HL-60/S4 (cell line): ENCODE results near the gene RBM38.

Source experiments
- in situ Hi-C: fragments of 300-500 bp; cut with MboI; formaldehyde crosslinking; loops from 2 replicates; pipeline ENCODE4 v1.14.3; 2022; ENCODE audit warnings: low sequenced_read_pairs

Gene RBM38

GRCh38 chr20:57400231-57400701 is 9.1 kb downstream of the RBM38 start:
- in situ Hi-C loops: no loop called here

DNA sequence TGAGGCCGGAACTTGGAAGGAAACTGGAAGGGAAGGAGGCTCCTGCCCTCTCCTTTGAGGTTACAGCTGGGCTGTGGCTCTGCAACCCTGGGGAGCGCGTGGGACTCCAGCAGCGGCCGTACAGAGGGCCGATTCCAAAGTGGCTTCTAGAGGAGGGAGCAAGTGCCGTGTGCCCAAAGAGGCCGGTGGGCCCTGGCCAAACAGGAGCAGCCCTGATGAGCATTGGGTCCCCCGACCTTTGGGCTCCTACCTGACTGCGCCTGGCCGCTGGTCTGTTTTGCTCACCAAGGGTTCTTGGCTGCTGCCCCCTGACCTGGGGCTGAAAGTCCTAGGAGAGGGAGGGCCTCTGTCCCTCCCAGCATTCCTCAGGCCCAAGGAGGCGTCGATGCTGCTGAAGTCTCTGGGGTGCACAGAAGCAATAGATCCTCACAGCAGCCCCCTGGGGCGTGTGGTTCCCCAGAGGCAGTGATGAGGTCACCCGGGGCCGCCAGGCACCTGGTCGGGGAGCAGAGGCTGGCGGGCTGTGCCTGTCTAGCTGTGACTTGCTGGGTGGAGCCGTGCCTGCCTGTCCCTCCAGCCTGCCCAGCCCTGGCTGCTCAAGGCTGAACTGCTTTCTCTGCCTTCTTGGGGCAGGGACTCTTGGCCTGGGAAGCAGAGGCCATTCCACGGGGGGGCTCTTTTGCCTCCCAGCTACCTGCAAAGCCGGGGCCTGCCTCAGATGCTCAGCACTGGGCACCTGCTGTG is 9.8 kb downstream of the RBM38 start:
- in situ Hi-C loops: no loop called here

DNA sequence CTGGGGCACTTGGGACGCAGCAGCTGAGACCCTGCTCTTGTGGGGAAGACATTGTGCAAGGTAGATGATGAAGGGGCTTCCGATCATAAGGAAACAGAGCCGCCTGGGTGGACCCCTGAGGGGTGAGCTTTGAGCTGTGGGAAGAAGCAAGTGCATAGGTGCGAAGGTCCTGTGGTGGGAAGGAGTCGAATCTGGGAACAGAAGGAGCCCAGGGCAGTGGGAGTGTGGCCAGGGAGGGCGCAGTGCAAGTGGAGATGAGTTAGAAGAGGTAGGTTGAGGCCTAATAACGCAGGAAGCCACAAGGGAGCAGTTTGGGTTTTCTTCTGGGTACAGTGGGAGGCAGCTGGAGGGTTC is 10.3 kb downstream of the RBM38 start:
- in situ Hi-C loops: no loop called here

- in situ Hi-C loops: no loop called here
Measured at GRCh38 chr20:57402206-57403125, 11.3 kb downstream of the RBM38 start.

- in situ Hi-C loops: no loop called here
Measured at GRCh38 chr20:57403216-57403615, 12.0 kb downstream of the RBM38 start.

DNA sequence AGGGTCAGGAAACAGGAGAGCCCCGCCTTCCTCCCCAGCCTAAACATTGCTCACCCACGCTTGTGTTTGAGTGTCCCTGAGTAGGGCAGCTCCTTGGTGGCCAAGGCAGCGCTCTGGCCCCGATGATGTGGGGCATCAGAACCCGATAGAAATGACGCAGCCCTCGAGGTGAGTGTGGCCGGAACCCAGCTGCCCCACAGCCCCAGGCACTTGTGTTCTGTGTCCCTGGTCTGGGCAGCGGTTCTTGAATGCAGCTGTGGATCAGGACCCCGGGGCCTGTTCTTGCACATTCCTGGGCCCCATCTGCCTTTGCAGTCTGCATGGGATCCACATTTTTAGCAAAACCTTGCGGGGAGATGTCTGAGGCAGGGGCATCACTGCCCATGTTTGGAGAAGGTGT is 12.8 kb downstream of the RBM38 start:
- in situ Hi-C loops: no loop called here

- in situ Hi-C loops: no loop called here
Measured at GRCh38 chr20:57404419-57405072, 13.3 kb downstream of the RBM38 start.

DNA sequence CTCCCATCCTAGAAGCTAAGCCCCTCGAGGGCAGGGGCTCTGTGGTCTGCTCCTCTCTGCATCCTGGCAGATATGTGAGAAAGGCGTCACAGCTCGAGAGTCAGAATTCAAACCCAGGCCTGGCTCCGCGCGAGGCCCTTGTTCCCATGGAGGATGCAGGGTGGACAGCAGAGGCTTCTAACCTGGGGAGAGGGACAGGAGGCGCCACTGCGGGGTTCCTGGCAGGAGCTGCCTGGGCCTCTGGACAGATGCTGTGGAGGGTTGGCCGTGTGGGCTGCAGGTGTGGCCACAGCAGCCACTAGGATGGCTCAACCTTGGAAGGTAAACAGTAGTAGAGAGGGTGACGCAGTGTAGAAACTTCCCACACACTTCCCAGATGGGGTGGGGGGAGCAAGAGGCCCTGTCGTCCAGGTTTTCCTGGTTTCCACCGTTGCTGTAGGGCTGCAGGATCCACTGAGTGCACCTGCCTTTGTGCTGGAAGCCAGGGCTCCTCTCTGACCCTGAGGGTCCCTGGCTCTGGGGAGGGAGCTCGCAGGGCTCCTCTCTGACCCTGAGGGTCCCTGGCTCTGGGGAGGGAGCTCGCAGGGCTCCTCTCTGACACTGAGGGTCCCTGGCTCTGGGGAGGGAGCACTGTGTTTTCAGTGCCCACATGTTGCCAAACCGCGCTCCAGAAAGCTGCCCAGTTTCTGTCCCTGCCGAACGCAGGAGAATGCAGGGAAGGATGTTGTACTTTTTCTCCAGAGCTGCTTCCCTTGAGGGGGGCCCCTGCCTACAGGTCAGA is 14.2 kb downstream of the RBM38 start:
- in situ Hi-C loops: no loop called here

DNA sequence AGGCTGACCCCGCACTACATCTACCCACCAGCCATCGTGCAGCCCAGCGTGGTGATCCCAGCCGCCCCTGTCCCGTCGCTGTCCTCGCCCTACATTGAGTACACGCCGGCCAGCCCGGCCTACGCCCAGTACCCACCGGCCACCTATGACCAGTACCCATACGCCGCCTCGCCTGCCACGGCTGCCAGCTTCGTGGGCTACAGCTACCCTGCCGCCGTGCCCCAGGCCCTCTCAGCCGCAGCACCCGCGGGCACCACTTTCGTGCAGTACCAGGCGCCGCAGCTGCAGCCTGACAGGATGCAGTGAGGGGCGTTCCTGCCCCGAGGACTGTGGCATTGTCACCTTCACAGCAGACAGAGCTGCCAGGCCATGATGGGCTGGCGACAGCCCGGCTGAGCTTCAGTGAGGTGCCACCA is 16.4 kb downstream of the RBM38 start:
- in situ Hi-C loops: no loop called here

DNA sequence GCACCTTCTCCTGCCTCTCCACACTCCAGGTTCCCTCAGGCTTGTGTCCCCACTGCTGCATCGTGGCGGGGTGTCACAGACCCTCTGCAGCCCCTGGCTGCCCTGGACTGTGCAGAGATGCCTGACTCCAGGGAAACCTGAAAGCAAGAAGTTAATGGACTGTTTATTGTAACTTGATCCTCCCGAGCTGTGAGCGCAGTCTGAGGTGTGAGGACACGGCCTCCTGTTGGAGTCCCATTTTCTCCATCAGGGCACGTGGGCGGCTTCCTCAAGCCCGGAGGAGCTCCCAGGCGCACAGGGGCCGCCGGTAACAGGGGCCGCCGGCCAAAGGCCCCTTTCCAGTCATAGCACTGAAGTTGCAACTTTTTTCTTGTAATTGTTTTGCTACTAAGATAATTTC is 16.9 kb downstream of the RBM38 start:
- in situ Hi-C loops: no loop called here

DNA sequence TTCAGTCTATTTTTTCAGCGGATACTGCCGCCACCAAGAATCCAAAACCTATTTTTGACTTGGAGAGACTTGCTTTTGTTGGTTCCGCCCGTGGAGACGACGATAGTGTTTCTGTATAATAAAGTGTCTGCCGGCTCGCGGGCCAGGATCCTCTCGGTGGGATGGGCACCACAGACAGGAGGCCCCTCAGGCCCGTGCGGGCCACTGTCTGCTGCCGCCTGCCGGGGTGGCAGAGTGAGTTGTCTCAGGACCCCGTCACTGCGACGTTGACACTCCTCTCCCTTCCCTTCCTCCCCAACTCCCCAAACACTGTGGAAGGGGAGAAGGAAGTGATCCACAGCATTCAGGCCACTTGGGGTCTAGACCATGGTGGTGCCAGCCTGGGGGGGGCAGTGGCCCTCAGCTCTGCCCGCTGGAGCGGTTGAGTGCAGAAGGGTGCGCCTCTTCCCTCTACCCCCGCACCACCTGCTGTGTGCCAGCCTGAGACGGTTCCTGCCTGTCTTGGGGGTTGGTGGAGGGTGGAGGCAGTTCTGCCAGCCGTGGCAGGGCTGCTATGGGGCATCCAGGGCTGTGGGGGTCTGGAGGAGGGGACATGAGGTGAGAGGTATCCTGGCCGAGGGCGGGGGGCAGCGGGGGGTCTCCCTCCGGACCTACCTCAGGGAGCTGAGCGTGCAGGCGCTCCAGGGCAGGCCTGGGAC is 17.5 kb downstream of the RBM38 start:
- in situ Hi-C loops: no loop called here

DNA sequence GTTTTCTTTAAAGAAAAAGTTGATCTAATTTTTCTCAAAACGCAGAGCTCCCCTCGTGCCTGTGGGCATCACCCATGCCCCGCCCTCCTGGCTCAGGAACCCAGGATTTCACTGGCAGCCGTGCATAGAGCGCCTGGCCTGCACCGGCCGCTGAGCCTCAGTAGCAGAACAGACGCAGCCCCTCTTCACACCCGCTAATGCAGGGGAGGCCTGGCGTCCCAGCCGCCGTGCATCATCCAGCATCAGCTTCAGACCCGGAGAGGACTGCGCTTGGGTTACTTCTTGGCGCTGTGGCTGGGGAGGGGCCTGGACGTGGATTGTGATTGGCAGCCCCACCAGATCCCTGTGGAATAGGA is 18.1 kb downstream of the RBM38 start:
- in situ Hi-C loops: no loop called here

GRCh38 chr20:57409672-57410397 is 18.6 kb downstream of the RBM38 start:
- in situ Hi-C loops: no loop called here

- in situ Hi-C loops: no loop called here
Measured at GRCh38 chr20:57410398-57410920, 19.3 kb downstream of the RBM38 start.

DNA sequence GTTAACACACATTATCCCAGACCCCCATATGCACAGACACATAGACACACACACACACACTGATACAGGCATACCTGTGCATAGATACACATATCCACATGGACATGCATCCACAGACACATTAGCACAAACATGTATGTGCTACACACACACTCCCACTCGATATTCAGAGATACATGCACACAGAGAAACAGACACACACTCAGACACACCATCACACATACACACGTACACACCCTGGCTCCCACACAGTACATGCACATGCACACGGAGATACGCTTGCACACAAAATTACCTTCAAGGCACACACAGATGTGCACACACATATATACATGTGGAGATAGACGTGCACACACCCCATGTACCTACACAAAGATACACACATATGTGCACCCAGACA is 19.7 kb downstream of the RBM38 start:
- in situ Hi-C loops: no loop called here

DNA sequence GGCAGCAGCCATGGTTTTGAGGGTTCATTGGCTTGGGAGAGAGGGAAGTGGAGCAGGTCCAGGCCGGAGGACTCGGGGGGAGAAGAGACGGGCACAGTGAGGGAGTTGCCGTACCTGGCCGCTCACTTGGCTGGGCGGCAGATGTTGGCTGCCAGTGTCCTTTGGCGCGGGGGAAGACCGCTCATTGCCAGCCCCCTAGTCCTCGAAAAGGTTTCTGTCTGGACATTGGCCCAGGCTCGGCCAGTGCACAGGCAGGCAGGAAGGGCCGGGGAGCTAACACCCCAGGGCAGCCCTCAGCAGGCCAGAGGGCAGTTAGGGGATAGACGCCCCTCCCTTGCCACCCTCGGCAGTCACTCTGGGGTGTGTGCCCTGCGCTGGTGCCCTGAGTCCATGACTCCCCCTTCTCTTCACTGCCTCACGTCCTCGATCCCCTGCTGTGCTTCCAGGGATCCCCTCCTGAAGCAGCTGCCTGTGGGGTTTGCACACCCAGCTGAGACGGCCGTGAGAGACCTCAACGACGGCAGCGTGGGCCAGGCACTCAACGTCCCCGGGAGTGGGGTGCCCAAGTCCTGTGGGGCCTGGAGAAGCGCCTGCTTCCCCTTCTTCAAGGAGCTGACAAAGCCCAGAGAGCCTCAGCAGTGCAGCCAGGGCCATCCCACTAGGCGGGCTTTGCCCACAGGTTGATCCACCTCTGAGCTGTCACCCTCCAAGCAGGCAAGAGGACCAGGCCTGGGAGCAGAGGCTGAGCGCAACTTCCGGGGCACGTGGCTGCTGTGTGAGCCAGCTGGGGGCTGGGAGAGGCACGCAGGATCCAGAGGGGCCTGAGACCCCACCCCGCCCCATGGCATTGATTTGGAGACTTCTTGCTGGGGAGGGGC is 20.4 kb downstream of the RBM38 start:
- in situ Hi-C loops: no loop called here

DNA sequence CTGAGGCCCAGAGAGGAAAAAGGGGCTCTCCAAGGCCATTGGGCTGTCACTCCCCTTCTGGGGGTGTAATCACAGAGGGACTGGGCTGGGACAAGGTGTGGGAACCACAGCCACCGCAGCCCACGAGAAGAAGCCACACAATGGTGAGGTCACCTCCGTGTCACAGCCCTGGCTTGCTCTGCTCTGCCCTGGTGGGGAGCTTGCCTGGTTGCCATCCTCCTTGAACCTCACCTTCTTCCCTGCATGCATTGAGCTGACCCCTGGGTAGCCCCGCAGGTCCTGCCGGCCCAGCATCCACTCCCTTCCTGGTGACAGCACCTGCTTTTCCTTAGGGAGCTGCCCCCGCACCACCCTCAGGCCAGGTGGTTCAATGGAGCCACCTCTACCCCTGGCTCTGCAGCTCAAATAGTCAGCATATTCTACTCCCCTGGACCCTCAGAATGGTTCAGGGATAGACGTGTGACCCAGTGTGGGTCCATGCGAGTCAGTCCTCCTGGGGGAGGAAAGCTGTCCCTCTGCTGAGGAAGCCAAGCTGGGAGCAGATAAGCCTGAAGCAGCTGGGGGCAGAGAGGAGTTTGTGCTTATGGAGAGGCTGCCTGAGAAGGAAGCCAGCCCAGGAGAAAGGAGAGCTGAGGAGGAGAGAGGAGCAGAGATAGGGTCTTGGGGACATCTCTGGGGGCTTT is 21.3 kb downstream of the RBM38 start:
- in situ Hi-C loops: no loop called here

DNA sequence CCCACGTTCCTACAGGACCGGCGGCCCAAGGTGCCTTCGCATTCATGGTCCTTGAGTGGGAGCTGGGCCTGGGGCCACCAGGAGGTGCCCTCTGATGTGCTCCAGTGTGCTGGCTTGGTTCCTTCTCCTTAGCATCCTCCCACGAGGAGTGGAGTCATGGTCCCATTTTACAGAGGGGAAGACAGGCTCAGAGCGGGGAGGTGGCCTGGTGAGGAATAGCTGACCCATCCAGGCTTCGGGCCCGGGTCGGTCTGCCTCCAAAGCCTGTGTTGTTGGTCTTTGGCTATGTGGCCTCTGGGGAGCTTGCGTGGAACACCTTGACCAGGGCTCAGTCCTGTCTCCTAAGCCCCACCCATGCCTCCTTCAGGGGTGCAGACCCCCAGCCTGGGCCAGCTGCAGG is 22.8 kb downstream of the RBM38 start:
- in situ Hi-C loops: no loop called here
